Naive thymus-derived CD8-positive, alpha-beta T cell (primary cell): ENCODE data around the gene PPHLN1. TPM values are rescaled to one million over a fixed set of nuclear protein-coding genes. Genes with fewer than 3 reads are reported as not detected.

Experiments used
- ATAC-seq, 2 donors: fragments of 150-1000 bp; cut with Tn5 transposase in 1 of 2; sonication (Bioruptor Pico), chemical (Tn5 transposase) in 1 of 2; 1 replicate in 1 of 2; 2 replicates in 1 of 2; pipeline ENCODE4 v1.10.0; 2021; ENCODE audit warnings: mild to moderate bottlenecking in 2 of 2, moderate library complexity in 2 of 2
- POLR2A ChIA-PET: fragments of 350-600 bp; sonication (Branson Sonifier 250); formaldehyde crosslinking; loops from one replicate; lab custom pipeline; 2021; ENCODE audit warnings: antibody characterized with exemption; lab: Charles Lee
- DNase-seq, 10 donors: peaks; one replicate each; pipeline versions ENCODE4 v3.0.0 to v3.0.0-alpha.2; 2020 to 2022
- H3K27ac Mint-ChIP-seq, 10 donors: one replicate each; pipeline ENCODE4 v1.8.0; 2020 to 2022; ENCODE audit warnings: mild to moderate bottlenecking in 10 of 10, mixed read lengths in 10 of 10, moderate library complexity in 4 of 10, inconsistent platforms in 1 of 10
- H3K27me3 Mint-ChIP-seq, 5 donors: one replicate each; pipeline ENCODE4 v1.8.0; 2021 to 2022; ENCODE audit warnings: mixed read lengths in 5 of 5
- H3K36me3 Mint-ChIP-seq, 3 donors: one replicate each; pipeline ENCODE4 v1.8.0; 2020 to 2022; ENCODE audit warnings: mixed read lengths in 3 of 3, mild to moderate bottlenecking in 2 of 3, inconsistent platforms in 1 of 3
- H3K4me1 Mint-ChIP-seq, 4 donors: one replicate each; pipeline ENCODE4 v1.8.0; 2021 to 2022; ENCODE audit warnings: mixed read lengths in 4 of 4
- H3K4me3 Mint-ChIP-seq, 10 donors: one replicate each; pipeline ENCODE4 v1.8.0; 2020 to 2022; ENCODE audit warnings: mild to moderate bottlenecking in 10 of 10, mixed read lengths in 10 of 10, moderate library complexity in 6 of 10, inconsistent platforms in 1 of 10
- H3K9me3 Mint-ChIP-seq, 9 donors: one replicate each; pipeline ENCODE4 v1.8.0; 2020 to 2022; ENCODE audit warnings: mixed read lengths in 9 of 9, mild to moderate bottlenecking in 3 of 9, inconsistent platforms in 1 of 9, moderate library complexity in 1 of 9
- polyA plus RNA-seq, 3 donors: library from polyadenylated mRNA; unstranded; fragments of 300-500 nt; fragmentation: Illumina TruSeq; gene quantifications; one replicate each; pipeline ENCODE4 v1.2.3, GENCODE V29; 2021
- total RNA-seq, 8 experiments: library from RNA in 2 of 8; stranded (reverse) in 2 of 8; gene quantifications; one replicate each; pipeline ENCODE4 v1.2.3 and lab custom pipeline; 2021 to 2026

PPHLN1 gene
- total and polyA plus RNA-seq, 5 experiments from 2014 or later = 107 to 178 (median 152) TPM

GRCh38 chr12:42458575-42458974, 132.6 kb downstream of the PPHLN1 start:
- H3K27me3 Mint-ChIP-seq = peaks cover 0 to 9% (median 2%) of the 10 kb centered on the region in 5 donors
- H3K36me3 Mint-ChIP-seq = peaks cover 0 to 4% (median 0%) of the 10 kb centered on the region in 3 donors
- no peak overlapping the region for H3K4me3 Mint-ChIP-seq
- no peak for DNase-seq
- ATAC-seq = no peak
- H3K27ac Mint-ChIP-seq = no peak overlapping the region
- H3K9me3 Mint-ChIP-seq = no peaks in the 10 kb centered on the region
- H3K4me1 Mint-ChIP-seq = peaks cover 0 to 10% (median 0%) of the 10 kb centered on the region in 4 donors
- POLR2A ChIA-PET = no interaction called here

DNA sequence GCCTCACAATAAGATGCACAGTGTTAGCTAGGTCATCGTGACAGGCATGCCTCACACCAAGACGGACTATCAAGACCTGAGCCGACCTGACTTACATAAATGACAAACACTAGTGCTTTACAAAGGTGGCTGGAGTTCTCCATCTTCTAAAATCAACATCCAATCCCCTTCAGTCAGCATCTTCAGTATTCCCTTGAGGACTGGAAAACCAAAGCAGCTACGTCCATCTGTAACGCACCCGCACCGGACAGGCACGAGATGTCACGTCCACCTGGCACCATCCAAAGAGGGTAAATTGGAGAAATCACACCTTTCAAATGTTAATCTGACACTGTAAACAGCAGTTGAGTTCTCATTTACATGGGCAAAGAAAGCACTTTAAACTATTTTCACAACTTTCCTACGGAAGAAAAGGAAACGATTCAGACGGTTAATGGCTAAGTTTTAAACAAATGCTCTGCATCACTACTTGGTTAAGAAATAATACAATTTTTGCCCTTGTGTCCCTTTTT, 133.4 kb downstream of the PPHLN1 start:
- POLR2A ChIA-PET = interaction anchor here (0.6 kb wide), 1 partner anchor 99 kb away, joined by 3 read pairs; no protein-coding TSS in a partner anchor
- peaks cover 0 to 4% (median 0%) of the 10 kb centered on the region in 3 donors for H3K36me3 Mint-ChIP-seq
- DNase-seq (no peak), ATAC-seq (no peak)
- no peaks in the 10 kb centered on the region for H3K9me3 Mint-ChIP-seq
- peak overlapping the region in 1 of 10 donors; percentile 27 for H3K27ac Mint-ChIP-seq
- peaks cover 0 to 12% (median 2%) of the 10 kb centered on the region in 5 donors for H3K27me3 Mint-ChIP-seq
- no peak overlapping the region for H3K4me3 Mint-ChIP-seq
- peaks cover 0 to 3% (median 0%) of the 10 kb centered on the region in 4 donors for H3K4me1 Mint-ChIP-seq

GRCh38 chr12:42462486-42462885, 136.5 kb downstream of the PPHLN1 start:
- Mint-ChIP-seq H3K4me3 (no peak overlapping the region), H3K9me3 (peaks cover 0 to 9% (median 0%) of the 10 kb centered on the region in 9 donors), H3K27ac (no peak overlapping the region), H3K36me3 (peaks cover 0 to 4% (median 0%) of the 10 kb centered on the region in 3 donors), H3K4me1 (no peaks in the 10 kb centered on the region), H3K27me3 (peaks cover 6 to 22% (median 9%) of the 10 kb centered on the region in 5 donors)
- DNase-seq (no peak), ATAC-seq (no peak)
- POLR2A ChIA-PET = no interaction called here

GRCh38 chr12:42463671-42464070, 137.7 kb downstream of the PPHLN1 start:
- H3K27ac Mint-ChIP-seq = no peak overlapping the region
- no peak overlapping the region for H3K4me3 Mint-ChIP-seq
- peaks cover 0 to 6% (median 4%) of the 10 kb centered on the region in 3 donors for H3K36me3 Mint-ChIP-seq
- DNase-seq (no peak), ATAC-seq (no peak)
- peaks cover 11 to 25% (median 13%) of the 10 kb centered on the region in 5 donors for H3K27me3 Mint-ChIP-seq
- peaks cover 2 to 9% (median 4%) of the 10 kb centered on the region in 4 donors for H3K4me1 Mint-ChIP-seq
- peaks cover 0 to 9% (median 0%) of the 10 kb centered on the region in 9 donors for H3K9me3 Mint-ChIP-seq
- POLR2A ChIA-PET = no interaction called here

DNA sequence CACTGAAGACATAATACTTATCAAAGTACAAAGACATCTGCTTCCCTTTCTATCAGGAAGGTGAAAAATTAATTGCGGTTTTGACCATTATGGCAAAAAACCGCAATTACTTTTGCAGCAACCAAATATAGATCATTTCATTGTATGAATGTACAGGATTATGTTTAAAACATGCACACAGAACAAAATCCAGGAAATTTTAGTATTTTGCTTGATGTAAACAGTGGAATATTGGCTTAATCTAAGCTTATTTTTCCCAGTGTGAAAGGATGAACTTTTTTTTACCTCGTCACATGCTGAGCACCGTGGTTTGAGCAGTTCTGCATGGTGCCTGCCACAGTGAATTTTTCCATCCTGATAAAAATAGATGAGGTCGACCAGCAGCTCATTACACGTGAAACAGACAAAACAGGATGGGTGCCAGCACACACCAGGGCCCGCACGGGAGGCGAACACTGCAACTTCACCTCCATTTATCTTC, 142.4 kb downstream of the PPHLN1 start:
- H3K4me1 Mint-ChIP-seq = peaks cover 7 to 47% (median 17%) of the 10 kb centered on the region in 4 donors
- peak overlapping the region in 1 of 10 donors; percentile 84 for H3K4me3 Mint-ChIP-seq
- ATAC-seq = no peak
- peaks cover 18 to 51% (median 37%) of the 10 kb centered on the region in 5 donors for H3K27me3 Mint-ChIP-seq
- peaks cover 0 to 6% (median 0%) of the 10 kb centered on the region in 3 donors for H3K36me3 Mint-ChIP-seq
- POLR2A ChIA-PET = interaction anchor here (0.8 kb wide), 1 partner anchor 14 kb away, joined by 3 read pairs; no protein-coding TSS in a partner anchor
- peaks cover 0 to 9% (median 0%) of the 10 kb centered on the region in 9 donors for H3K9me3 Mint-ChIP-seq
- DNase-seq = no peak
- H3K27ac Mint-ChIP-seq = peak overlapping the region in 2 of 10 donors; percentile 2 to 77

- Mint-ChIP-seq H3K9me3 (peaks cover 0 to 9% (median 0%) of the 10 kb centered on the region in 9 donors), H3K4me3 (peak overlapping the region in 7 of 10 donors; percentile 3 to 84 (median 34)), H3K36me3 (peaks cover 0 to 6% (median 0%) of the 10 kb centered on the region in 3 donors), H3K27me3 (peaks cover 18 to 51% (median 37%) of the 10 kb centered on the region in 5 donors), H3K4me1 (peaks cover 7 to 52% (median 17%) of the 10 kb centered on the region in 4 donors), H3K27ac (peak overlapping the region in 1 of 10 donors; percentile 77)
- POLR2A ChIA-PET = interaction anchor here (0.8 kb wide), 1 partner anchor 14 kb away, joined by 3 read pairs; no protein-coding TSS in a partner anchor
- ATAC-seq (peak in 1 of 2 donors; percentile 6), DNase-seq (no peak)
Observed at GRCh38 chr12:42468921-42469320, 143.0 kb downstream of the PPHLN1 start.

DNA sequence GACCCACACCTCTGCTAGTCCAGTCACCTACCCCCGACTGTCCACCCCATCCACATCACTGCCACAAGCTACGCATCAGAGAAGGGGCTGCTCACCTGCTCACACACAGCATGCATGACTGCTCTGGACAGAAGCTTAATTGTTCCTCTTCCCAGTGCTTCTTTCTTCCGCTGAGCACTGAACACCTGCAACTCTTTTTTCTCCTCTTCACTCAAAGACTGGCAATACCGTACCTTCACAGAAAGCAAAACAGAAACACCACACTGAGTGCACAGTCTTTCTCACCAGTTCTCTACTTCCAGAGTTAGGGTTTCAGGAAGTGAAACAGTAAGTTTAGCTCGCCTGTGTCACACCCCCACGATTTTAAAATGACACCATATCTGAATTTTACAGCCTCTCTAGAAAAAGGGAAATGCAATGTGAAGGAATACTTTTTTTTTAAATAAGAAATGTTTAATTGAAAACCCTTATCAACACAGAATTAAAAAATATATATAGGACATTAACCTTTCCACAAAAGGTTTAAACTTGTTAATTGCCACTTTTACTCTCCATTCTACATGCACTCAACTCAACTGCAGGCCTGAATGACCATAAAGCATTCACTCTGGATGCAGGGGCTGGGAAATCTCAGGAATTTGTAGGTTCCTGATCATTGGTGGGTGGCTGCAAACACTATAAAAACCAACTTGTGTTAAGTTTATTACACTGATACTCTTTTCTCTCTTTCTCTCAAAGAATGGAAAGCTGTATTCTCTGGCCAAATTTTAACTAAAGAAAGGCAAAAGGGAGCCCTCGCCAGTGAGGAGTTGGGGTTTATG, 143.6 kb downstream of the PPHLN1 start:
- H3K4me3 Mint-ChIP-seq = peak overlapping the region; percentile 4 to 84 (median 33)
- H3K27me3 Mint-ChIP-seq = peaks cover 18 to 51% (median 31%) of the 10 kb centered on the region in 5 donors
- DNase-seq = peak in 1 of 10 donors; percentile 23
- peaks cover 0 to 9% (median 0%) of the 10 kb centered on the region in 9 donors for H3K9me3 Mint-ChIP-seq
- POLR2A ChIA-PET = interaction anchor here (0.6 kb wide), 1 partner anchor 20 kb away, joined by 5 read pairs; no protein-coding TSS in a partner anchor
- peak; percentile 44 to 73 for ATAC-seq
- peaks cover 0 to 6% (median 0%) of the 10 kb centered on the region in 3 donors for H3K36me3 Mint-ChIP-seq
- peaks cover 7 to 55% (median 17%) of the 10 kb centered on the region in 4 donors for H3K4me1 Mint-ChIP-seq
- peak overlapping the region in 3 of 10 donors; percentile 8 to 77 (median 70) for H3K27ac Mint-ChIP-seq

GRCh38 chr12:42472376-42472775, 146.4 kb downstream of the PPHLN1 start:
- ATAC-seq = no peak
- Mint-ChIP-seq H3K4me3 (no peak overlapping the region), H3K27me3 (peaks cover 12 to 57% (median 33%) of the 10 kb centered on the region in 5 donors)

DNA sequence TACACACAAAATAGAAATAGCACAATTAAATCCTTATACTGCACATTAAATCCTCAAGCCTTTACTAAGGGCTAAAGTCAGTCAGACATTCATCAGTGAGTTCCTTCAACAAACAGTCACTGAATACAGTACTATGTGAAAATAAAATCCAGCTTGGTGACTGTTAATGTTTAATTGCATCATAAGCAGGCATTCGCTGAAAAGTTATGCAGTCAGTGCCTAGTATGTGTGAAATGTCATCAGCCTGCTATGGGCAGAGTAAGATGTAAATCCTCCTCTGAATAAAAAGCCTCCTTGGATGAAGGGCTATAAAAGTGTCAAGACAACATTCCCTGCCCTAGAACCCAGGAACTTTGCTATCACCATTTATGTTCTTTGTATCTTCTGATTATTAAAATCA, 147.2 kb downstream of the PPHLN1 start:
- peaks cover 0 to 5% (median 0%) of the 10 kb centered on the region in 9 donors for H3K9me3 Mint-ChIP-seq
- H3K27ac Mint-ChIP-seq = no peak overlapping the region
- H3K4me3 Mint-ChIP-seq = no peak overlapping the region
- no peak for DNase-seq
- peaks cover 14 to 63% (median 36%) of the 10 kb centered on the region in 5 donors for H3K27me3 Mint-ChIP-seq
- no peak for ATAC-seq
- H3K36me3 Mint-ChIP-seq = peaks cover 0 to 5% (median 0%) of the 10 kb centered on the region in 3 donors
- peaks cover 7 to 60% (median 17%) of the 10 kb centered on the region in 4 donors for H3K4me1 Mint-ChIP-seq
- POLR2A ChIA-PET = no interaction called here

More at GRCh38 chr12:42472376-42472775, 146.4 kb downstream of the PPHLN1 start:
- peaks cover 7 to 63% (median 17%) of the 10 kb centered on the region in 4 donors for H3K4me1 Mint-ChIP-seq
- POLR2A ChIA-PET = no interaction called here
- no peak for DNase-seq
- H3K36me3 Mint-ChIP-seq = peaks cover 0 to 6% (median 0%) of the 10 kb centered on the region in 3 donors
- peak overlapping the region in 2 of 10 donors; percentile 14 to 89 for H3K27ac Mint-ChIP-seq
- H3K9me3 Mint-ChIP-seq = peaks cover 0 to 5% (median 0%) of the 10 kb centered on the region in 9 donors

DNA sequence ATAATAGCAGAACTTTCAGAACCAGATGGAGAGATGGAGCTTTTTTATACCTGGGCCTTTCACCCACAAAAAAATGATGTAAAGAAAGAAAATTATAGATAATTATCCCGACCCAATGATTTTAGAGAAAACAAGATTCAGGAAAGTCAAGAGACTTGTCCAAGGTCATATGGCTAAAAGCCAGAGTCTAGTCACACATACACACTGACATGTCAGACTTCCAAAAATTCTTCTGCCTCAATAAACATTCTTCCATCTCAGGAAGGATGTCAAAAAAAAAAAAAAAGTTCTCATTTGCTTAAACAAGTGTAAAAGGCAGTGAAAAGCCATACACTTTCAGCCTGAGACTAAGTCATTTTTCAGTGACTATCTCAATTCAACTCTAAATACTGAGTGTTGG, 147.6 kb downstream of the PPHLN1 start:
- Mint-ChIP-seq H3K4me3 (no peak overlapping the region), H3K27ac (no peak overlapping the region), H3K36me3 (peaks cover 0 to 1% (median 0%) of the 10 kb centered on the region in 3 donors), H3K4me1 (peaks cover 5 to 60% (median 13%) of the 10 kb centered on the region in 4 donors), H3K9me3 (peaks cover 0 to 2% (median 0%) of the 10 kb centered on the region in 9 donors), H3K27me3 (peaks cover 14 to 63% (median 38%) of the 10 kb centered on the region in 5 donors)
- no peak for ATAC-seq
- POLR2A ChIA-PET = no interaction called here
- DNase-seq = no peak

GRCh38 chr12:42474391-42474790, 148.4 kb downstream of the PPHLN1 start:
- peaks cover 2 to 56% (median 7%) of the 10 kb centered on the region in 4 donors for H3K4me1 Mint-ChIP-seq
- POLR2A ChIA-PET = no interaction called here
- H3K9me3 Mint-ChIP-seq = no peaks in the 10 kb centered on the region
- DNase-seq (no peak), ATAC-seq (no peak)
- H3K27ac Mint-ChIP-seq = peak overlapping the region in 1 of 10 donors; percentile 36
- no peak overlapping the region for H3K4me3 Mint-ChIP-seq
- H3K36me3 Mint-ChIP-seq = no peaks in the 10 kb centered on the region
- peaks cover 13 to 61% (median 41%) of the 10 kb centered on the region in 5 donors for H3K27me3 Mint-ChIP-seq

- H3K9me3 Mint-ChIP-seq = no peaks in the 10 kb centered on the region
- POLR2A ChIA-PET = no interaction called here
- no peak overlapping the region for H3K4me3 Mint-ChIP-seq
- peak overlapping the region in 1 of 10 donors; percentile 36 for H3K27ac Mint-ChIP-seq
- peaks cover 15 to 64% (median 40%) of the 10 kb centered on the region in 5 donors for H3K27me3 Mint-ChIP-seq
- no peak for DNase-seq
- no peak for ATAC-seq
- H3K36me3 Mint-ChIP-seq = no peaks in the 10 kb centered on the region
- H3K4me1 Mint-ChIP-seq = peaks cover 0 to 55% (median 2%) of the 10 kb centered on the region in 4 donors
Observed at GRCh38 chr12:42475106-42475505, 149.1 kb downstream of the PPHLN1 start.
